Neural progenitor cell (in vitro differentiated cells): ENCODE data around the gene LRRC59.

Experiments used
- EZH2 ChIP-seq: fragments of 200-600 bp; sonication (generic); IDR thresholded peaks from 2 replicates; pipeline ENCODE4 v1.6.1; 2017; ENCODE audit warnings: antibody characterized with exemption, mild to moderate bottlenecking, moderate library complexity
- TF ChIP-seq, protein P1 (sequence below): fragments of 200-600 bp; sonication (generic); IDR thresholded peaks from 2 replicates; pipeline ENCODE4 v1.5.1; 2017; ENCODE audit warnings: antibody characterized with exemption, mild to moderate bottlenecking

DNA sequence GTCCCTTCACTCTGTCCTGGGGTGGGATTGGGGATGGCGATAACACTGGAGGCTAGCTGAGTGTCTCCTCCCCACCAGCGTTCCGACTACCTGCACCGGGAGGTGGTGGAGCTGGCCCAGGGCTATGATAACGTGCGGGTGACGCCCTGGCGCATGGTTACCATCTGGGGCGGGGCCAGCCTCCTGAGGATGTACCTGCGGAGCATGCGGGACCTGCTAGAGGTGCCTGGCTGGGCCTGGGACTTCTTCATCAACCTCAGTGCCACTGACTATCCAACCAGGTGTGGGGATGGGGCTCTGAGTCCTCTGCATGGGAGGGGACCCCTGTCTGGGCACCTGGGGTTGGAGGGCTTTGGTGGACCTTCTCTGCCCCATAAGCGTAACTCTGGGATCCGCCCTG is 42.5 kb downstream of the LRRC59 start:
- TF ChIP-seq, protein P1, sequence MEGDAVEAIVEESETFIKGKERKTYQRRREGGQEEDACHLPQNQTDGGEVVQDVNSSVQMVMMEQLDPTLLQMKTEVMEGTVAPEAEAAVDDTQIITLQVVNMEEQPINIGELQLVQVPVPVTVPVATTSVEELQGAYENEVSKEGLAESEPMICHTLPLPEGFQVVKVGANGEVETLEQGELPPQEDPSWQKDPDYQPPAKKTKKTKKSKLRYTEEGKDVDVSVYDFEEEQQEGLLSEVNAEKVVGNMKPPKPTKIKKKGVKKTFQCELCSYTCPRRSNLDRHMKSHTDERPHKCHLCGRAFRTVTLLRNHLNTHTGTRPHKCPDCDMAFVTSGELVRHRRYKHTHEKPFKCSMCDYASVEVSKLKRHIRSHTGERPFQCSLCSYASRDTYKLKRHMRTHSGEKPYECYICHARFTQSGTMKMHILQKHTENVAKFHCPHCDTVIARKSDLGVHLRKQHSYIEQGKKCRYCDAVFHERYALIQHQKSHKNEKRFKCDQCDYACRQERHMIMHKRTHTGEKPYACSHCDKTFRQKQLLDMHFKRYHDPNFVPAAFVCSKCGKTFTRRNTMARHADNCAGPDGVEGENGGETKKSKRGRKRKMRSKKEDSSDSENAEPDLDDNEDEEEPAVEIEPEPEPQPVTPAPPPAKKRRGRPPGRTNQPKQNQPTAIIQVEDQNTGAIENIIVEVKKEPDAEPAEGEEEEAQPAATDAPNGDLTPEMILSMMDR, result no peak
- TF ChIP-seq EZH2, result no peak
